SKM-1 (cell line): ENCODE data around the gene CDK7.

Source experiments
- DNase-seq: peaks from one replicate; lab custom pipeline; 2025; ENCODE audit not compliant: unreplicated experiment; lab: John Stamatoyannopoulos, UW

The CDK7 gene

DNA sequence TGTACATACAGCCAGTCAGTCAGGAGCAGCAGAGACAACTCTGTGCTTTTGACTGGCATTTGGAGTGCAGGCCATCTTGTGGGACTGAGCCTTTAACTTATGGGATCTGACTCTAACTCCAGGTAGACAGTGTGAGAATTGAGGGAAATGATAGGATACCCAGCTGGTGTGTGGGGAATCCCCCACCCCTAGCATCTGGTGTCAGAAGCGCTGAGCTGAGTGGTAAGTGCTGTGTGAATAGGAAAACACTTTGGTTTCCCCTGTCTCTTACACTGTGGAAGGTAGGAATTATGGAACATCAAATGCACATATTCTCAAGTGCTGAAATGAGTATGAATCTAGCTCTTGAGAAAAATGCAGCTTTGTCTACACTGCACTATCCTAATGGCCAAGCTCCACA, 54.0 kb downstream of the CDK7 start:
- no peak for DNase-seq

DNA sequence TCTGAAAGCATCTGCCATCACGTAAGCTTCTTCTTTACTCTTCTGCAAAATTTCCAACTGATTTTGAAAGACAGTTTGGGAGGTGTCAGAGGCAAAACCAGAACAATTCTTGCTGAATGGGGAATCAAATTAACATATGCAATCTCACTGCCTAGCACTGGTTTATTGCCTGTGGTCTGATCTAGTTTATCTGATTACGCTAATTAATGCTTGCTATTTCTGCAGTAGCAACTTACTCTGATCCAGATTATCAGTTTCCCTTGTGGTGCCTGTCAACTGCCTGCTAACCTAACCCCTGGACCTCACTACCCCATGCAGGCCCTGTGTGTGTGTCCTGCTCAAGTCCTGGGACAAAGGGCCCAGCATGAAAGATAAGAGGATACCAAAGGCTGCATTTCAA, 57.6 kb downstream of the CDK7 start:
- DNase-seq, result no peak

DNA sequence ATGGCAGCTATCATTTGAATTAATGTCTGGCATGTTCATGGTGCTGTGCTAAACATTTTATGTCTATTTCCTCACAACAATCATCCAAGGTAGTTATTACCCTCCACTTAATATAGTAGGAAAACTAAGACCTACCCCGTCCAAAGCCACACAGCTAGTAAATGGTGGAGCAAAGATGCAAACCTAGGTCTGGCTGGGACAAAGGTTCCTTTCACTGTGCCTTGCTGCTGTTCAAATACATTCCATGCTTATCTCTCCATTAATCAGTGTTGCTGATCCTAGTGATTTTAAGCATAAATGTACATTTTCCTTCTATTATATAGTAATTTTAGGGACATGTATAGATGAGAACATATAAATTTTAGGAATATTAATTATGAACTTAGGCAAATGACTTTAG, 59.2 kb downstream of the CDK7 start:
- DNase-seq, result no peak

DNA sequence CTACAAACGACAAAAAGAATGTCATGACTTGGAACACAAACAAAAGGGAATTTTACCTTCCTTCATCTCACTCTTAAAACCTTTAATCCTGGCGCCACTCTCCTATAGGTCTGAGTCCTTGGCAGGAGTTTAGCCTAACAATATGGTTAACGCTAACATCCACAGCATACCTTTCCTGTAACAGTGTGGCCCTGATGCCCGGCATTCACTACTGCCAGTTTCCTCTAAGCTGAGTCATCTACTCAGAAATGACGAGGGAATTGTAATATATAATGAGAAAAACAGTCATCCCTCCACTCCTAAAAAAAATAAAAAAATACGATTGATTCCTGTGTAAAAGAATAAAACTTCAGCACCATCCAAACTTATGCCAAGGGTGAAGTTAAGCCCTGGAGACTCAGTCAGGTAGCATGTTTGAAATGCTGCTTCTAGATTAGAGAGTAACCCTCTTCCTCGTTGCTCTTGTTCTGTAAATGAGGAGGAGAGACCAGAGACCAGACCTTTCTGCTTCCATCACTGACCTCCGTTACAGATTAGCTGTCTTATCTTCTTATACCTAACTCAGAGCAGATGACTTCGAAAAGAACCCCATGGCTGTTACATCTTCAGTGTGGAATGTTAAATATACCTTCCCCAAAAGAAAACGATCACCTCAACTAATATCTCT, 60.5 kb downstream of the CDK7 start:
- DNase-seq, result no peak

DNA sequence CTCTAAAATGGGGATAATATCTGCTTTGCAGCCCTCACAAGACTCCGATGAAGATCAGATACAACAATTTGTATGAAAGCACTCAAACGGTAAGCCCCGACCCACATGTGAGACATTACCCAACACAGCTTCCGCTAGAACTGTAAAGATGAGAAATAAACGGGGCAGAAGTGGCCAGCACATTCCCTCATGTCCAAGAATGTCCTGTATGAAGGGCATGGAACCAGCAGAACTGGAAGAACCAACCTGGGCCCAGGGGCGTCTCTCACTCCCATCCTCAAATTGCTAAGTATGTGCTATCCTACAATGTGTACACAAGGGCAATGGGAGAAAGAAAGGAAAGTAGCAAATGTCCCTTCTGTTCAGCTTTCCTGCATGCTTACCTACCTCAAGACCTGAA, 64.9 kb downstream of the CDK7 start:
- DNase-seq, result no peak

DNA sequence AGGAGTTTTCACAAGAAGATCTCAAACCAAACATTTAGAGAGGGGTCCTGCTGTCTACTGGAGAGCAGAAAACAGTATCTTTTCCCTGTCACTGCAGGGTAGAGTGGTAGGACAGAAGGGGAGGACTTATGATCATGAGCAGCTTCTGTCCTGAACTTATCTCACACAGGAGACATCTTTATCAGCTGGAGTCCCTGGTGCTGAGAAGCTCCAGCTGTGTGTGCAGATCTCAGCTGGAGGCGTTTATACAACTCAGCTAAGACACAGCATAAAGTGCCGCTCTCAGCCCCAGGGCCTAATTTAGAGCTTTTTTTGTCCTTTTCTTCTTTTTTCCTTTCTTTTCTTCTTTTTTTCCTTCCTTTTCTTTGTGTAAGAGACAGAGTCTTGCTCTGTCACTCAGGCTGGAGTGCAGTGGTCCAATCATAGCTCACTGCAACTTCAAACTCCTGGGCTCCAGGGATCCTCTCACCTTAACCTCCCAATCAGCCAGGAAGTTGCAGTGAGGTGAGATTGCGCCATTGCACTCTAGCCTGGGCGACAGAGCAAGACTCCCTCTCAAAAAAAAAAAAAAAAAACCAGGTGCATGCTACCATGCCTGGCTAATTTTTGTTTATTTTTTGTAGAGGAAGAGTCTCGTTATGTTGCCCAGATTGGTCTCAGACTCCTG, 66.0 kb downstream of the CDK7 start:
- DNase-seq, result no peak

DNA sequence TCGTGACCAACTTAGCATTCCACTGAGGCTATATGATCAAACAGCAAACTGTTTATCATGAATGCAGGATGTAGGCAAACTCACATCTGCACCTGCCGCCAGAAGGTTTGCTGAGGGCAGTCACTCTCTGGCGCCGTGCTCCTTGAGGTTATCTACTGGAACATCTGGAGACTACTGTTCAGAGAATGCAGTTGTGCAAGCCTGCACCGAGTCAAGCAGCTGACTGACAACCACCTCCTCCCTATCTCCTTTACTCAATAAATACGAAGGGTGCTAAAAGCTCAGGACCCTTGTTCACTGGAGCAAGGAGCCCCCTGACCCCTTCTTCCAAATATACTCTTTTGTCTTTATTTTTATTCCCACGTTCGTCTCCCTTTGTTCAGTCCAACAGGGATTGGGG, 70.8 kb downstream of the CDK7 start:
- DNase-seq, result no peak

DNA sequence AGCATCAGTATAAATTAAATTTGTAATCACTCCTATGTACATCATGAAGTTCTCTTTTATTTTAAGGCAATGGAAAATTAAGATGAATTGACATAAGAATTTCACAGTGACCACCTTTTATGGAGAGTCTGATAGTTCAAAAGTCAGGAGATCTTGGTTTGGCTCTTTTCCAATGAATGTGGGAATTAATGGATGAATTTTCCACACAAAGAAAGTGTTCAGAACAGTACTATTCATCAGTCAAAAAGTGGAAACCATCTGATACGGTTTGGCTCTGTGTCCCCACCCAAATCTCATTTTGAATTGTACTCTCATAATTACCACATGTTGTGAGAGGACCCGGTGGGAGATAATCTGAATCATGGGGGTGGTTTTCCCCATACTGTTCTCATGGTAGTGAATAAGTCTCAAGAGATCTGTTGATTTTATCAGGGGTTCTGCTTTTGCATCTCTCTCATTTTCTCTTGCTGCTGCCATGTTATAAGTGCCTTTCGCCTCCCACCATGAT, 73.4 kb downstream of the CDK7 start:
- no peak for DNase-seq

DNA sequence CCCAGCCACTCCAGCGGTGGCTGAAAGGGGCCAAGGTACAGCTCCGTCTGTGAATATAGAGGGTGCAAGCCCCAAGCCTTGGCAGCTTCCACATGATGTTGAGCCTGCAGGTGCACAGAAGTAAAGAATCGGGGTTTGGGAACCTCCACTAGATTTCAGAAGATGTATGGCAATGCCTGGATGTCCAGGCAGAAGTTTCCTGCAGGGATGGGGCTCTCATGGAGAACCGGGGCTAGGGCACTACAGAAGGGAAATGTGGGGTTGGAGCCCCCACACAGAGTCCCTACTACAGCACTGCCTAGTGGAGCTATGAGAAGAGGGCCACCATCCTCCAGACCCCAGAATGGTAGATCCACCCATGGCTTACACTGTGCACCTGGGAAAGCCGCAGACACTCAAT, 74.7 kb downstream of the CDK7 start:
- DNase-seq, result no peak

DNA sequence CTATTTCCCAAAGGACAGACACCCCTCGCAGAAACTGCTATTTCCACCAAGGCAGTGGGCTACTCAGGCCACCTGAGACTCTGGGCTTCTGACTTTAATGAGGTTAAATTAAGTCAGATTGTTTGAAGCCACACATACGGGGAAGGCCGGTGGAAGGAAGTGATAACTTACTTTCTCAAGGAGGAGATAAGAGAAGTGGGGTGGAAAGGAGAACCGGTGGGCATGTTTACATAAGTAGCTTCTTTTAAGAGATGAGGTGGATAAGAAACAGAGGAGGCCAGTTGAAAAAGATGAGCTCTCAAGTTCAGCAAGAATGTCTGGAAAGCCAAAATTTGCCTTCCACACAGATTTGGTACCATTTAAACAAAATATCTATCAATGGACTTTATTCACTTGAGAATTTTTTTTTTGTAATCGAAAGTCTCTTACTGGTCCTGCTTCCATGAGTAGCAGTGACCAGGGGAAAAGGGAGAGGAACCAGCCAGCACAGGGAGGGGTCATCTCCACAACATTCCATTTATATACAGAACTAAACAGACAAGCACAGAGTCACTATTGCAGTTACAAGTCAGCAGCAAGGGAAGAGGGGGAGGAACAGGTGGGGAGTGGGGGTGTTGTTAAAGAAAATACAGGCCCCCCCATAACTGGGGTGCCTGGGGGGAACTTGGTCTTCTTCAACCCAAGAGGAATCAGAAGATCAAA, 77.9 kb downstream of the CDK7 start:
- no peak for DNase-seq

DNA sequence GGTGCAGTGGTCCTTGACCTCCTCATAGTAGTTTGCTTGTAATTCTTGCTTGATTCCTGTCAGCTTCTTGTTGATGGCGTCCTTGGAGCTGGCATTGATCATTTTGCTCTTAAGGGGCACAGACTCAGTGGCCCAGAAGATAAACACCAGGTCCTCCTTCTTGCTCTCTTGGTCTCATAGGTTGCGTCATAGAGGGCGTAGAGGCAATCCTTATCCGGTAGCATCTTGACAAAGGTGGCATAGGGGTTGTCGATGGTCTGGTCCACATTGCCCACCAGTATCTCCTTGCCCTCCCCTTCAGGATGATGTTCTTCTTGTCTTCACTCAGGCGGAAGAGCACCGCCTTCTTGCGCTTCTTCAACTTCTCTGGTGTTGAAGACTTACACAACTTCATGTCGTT, 78.7 kb downstream of the CDK7 start:
- DNase-seq, result no peak

DNA sequence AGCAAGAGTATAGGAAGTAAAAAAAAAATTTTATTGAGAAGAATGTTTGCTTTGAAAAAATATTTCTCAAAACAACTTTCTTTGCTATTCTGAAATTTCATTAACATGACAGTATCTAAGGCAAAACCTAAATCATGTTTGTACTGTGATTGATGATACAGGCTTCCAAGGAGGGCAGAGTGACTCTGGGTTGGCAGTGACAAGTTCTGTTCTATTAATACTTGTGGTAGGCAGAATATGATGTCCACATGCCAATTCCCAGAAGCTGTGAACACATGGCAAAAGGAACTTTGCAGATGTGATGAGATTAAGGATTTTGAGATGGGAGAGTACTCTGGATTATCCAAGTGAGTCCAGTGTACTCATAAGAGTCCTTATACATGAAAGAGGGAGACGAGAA, 81.3 kb downstream of the CDK7 start:
- DNase-seq, result no peak

DNA sequence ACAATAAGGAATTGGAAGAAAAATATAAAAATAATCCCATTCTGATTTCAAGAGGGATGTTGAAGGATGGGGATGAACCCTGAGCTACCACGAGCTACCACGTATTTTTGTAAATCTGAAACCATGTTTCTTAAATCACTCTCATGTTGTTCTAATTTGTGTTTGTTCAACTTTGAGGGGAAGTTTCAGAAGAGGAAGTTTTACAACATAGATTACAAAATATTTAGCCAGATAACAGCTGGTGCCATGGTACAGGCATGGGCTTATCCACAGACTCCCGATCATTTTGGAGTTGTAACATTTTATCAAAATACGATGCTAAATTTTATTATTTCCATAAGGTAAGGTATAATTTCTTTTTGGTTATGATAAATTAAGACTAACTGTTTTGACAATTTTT, 82.7 kb downstream of the CDK7 start:
- no peak for DNase-seq

DNA sequence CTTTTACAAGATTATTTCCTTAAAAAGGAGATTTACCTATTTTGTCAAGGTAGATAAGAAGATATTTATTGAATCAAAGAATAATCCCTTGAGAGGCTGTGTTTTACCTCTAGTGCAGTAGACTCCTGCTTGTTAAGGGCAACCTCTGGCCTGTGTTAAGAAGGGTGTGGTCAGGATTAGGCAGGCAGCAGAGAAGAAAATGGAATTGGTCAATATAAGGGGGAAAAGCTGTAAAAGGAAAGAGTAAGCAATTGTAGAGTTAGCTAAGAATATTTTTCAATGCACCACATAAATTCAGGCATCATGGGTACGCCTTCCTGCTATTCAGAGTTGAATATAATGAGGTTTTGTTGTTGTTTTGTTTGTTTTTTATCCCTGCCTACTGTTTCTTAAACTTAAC, 91.7 kb downstream of the CDK7 start:
- DNase-seq, result no peak
